ENCODE results near the gene HIVEP3. TPM values are rescaled to one million over a fixed set of nuclear protein-coding genes. Genes with fewer than 3 reads are reported as not detected.

Gene HIVEP3
- polyA plus RNA-seq, 10 donors: 1.9 to 3.8 (median 2.7) TPM

DNA sequence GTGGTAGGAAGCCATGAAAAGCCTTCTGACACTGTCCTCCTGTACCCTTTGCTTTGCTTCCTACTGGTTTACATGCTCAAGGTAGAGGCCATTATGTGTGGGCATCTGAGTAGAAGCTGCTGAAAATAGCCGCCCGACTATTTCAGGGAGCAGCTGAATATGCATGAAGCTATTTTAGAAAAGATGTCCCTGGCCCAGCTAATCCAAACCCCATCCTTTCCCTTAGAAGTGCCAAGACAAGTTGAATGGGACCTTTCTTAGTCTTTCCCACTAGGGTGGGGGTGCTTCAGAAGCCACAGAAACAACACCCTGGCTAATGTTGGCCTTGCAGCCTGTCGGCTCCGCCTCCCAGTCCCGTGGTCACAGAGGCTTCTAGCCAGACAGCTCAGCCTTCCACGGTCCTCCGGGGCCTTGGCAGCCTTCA, 229.2 kb downstream of the HIVEP3 start:
- DNase-seq: no peak

DNA sequence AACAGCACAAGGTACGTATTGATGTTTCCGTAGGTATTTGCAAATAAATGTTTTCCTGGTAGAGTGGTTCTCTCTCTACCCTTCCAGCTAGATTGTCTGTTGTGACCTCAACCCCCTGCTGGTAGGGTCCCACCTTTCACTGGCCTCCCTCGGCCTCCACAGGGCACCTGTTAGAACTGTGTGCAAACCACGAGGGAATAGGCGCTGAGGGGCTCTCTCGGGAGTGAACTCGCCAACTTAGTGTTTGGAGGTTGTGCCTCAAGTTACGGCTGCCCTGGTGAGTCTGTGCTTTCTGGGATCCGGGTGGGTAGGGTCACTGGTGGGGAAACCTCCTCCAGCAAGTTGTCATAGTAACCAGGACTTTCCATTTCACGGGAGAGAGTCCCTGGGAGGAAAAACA, 229.6 kb downstream of the HIVEP3 start:
- DNase-seq: no peak

DNA sequence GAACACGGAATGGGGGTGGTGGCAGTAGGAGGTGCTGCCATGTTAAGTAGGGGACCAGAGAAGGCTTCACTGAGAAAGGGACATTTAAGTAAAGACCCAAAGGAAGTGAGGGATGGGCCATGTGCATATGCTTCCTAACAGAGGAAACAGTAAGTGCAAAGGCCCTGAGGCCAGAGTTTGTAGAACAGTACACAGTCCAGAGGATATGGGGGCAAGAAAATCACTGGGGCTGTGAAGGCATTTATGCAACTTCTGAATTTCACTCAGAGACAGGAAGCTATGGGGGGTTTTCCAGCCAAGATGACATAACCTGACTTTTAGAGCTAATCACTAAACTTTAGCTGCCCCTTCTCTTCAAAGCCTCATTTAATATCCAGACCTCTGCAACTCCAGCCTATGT, 231.7 kb downstream of the HIVEP3 start:
- DNase-seq: no peak

DNA sequence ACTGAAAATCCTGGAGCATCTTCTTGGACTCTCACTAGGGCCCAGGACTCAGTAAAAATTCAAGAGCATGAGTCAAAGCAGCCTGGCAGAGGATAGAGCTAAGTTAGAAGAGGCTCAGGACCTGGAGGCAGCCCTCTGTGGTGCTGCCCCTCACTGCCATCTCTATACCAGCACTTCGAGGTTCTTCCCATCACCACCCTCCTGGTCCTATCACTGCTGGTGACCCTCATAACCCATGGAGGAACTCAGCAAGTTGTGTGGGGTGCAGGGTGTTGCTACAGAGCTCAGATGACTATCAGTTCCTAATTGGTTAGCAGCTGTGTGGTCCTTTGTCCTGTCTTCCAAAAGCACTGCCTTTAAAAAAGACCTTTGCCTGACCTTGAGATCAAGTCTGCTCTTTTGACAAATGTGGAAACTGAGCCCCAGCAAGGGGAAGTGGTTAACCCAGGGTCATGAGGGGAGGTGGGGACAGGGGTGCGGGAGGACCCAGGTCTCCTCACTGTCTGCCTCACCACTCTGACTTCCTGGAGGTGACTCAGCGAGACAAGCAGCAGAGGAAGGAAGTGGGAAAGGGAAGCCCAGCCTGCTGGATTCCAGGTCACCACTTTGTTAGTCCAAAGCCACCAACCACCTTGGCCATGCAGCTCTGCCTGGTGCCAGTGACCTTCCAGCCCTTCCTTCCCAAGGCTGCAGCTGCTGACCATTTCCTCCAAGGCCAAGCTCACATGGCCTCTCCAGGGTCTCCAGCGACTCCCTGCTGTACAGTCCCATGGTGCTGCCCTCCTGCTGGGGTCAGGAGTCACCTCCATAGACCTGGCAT, 234.8 kb downstream of the HIVEP3 start:
- DNase-seq: no peak

DNA sequence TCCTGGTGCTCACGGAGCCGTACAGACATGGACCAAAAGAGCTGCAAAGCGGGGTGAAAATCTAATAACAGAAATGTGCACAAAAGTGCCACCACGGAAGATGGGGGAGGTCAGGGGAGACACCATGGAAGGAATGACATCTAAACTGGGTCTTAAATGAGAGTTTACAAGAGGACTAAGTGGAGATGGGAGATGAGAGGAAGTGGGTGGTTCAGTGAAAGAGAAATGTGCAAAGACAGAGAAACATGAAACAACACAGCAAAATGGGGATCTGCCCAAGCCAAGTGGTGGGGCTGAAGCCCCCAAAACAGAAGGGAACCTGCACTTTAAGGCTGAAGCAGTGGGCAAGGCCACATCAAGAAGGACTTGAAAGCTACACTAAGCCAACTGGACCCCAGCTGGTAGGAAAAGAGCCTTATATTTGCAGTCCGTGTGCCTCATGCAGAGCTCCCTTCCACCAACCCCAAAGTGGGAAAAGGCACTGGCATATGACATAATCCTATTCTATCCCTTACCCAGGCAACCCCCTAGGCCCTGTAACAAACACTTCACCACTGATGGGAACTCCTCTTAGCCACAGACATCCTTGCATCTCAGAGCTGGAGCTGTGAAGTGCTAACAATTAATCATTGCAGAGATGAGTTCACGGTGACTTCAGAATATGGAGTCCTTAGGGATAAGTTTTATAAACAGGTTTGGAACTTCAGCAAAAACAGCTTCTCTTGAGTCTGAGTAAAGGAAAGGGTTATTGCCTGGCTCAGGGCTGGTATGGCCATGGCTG, 235.7 kb downstream of the HIVEP3 start:
- peak in 1 of 3 donors; percentile 58 for DNase-seq

DNA sequence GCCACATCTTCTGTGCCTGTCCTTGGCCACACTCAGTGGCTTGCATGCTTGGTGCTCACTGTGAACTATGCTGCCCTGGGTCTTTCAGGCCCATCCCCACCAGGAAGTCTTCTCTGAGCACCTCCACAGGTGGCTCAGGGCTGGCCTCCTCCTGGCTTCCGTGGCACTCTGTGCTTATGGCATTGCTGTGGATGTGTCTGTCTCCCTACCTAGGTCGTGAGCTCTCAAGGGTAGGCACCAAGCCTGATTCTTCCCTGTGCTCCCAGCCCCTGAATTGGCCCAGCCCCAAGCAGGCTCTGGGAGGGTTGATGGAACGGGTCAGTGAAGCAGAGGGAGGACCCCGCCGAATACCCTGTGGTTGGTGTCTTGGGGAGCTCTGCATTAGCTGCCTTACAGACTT, 236.6 kb downstream of the HIVEP3 start:
- no peak for DNase-seq

DNA sequence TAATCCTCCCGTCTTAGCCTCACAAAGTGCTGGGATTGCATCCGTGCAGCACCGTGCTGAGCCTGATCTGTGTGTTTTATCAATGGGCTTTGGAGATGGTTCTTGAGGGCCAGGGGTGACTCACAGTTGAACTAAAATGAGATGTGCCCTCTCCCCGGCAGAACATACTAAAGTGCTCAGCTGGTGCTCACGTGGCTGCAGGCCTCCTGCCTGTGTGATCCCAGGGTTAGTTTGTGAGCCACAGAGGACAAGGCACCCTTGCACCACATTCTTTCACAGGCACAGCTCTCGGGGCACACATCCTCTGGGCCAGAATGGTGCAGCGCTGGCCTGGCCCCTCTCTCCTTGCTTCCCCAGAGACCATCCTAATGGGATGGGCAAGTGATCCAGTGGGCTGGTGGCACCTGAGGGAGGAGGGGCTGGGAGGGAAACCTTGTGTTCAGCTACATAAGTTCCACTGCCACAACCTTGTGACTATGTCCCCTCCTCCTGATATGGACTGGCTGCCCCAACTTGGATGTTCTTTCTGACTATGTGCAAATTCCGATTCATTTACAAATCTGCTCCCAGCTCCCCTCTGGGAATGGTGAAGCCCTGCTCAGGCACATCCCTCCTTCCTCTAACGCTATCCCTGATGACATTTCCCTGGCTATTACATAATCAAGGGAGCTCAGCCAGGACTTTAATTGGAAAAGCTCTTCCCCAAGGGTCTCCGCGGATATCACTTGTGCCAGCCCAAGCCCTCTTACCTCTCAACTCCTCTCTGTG, 237.2 kb downstream of the HIVEP3 start:
- peak in 1 of 3 donors; percentile 59 for DNase-seq

DNA sequence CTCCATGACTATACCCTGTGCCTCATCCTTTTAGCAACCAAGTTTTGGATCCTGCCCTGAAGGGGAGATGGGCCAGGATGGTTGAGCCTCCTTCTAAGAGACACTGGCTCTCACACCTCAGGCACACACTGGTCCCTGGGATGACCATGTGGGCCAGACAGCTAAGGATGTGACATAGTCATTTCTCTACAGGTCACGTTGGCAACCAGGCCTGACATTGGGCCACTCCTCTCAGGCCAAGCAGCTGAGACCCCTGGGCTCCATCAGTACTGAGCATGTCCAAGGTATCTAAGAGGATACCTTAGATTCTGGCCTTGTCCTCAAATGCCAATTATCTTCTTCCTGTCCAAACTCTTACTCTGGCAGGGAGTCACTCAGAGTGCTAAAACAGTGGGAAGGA, 238.7 kb downstream of the HIVEP3 start:
- DNase-seq: no peak

DNA sequence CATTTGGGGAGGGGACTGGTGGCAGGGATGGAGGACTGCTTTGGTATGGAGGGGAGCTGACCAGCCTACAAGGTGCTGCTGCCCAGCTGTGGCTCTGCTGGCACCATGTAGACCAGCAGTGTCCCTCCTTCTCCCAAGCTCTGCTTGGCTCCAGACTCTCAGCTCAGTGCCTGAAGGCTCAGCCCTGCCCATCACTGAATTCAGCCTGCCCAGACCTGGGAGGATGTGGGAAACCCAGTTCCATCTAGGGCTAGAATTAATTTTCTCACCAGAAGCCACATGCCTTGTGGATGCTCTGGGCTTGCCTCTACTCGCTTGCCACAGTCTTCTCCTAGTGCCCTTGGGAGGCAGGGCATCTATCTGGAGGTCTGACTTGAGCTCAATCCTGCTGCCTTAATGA, 239.2 kb downstream of the HIVEP3 start:
- no peak for DNase-seq

DNA sequence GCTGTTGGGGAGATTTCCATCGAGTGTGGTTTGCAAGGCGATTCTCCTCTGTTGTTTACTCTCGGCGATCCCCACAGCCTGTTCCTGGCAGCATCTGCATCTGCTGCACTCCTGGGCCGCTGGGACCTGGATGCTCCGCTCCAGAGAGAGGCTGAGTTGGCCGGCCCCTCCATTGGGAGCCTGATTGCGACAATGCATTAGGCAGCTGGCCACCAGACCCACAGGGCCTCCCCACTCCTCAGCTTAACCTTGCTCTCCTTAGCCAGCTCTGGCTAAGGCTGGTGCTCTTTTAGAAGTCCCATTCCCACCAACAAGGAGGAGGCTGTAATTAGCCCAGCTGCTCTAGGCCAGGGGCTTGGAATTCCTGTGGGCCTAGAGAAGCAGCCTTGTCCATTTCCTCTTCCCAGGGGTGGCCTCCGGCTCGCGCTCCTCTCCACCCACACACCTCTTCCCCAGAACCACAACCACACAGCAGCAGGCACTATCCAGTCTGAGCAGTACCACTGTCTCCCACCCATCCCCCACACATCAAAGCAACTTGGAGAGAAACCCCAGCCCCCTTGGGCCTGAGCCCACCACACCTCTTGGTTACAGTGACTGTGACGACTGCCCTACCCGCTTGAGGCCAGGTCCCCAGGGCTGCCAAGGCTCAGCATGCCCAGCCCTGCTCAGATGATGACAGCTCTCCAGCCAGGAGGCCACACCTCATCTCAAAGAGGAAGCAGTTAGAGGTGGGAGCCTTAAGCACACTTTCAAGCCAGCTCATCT, 240.4 kb downstream of the HIVEP3 start:
- DNase-seq: peak in 2 of 3 donors; percentile 62 to 84

DNA sequence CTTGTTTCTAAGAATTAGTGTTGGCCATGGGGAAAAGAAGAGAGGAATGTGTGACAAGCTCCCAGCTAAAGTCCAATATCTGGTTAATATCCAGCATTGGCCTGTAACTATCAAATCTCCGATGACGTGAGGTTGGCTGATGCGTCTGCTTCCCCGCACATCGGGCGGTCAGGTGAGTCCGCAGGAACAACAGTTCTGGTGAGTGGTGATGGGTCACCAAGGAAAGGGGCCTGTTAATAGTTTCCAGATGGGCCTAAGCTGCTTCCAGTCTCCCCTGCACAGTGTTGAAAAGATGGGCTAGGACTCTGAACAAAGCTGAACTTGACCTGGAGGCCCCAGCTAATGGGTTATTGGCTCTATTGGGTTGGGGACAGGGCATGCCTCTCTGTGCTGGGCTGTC, 241.1 kb downstream of the HIVEP3 start:
- DNase-seq: peak in 2 of 3 donors; percentile 67 to 87

DNA sequence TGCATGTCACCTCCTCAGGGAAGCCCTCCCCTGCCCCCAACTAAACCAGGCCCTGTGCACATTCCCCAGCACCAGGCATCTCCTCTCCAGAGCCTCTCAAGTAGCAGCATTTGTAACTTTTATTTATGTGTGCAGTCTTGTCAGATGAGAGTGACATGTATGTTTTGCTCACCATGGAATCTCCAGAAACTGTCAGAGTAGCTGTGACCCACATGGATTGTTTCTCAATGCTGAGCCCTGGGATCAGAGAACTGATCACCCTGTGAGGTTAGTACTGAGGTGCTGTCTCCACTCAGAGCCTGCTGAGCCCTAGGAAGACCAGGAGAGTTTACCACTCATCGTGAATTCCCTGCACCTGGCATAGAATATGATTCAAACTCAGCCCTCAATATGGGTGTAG, 243.3 kb downstream of the HIVEP3 start:
- DNase-seq: no peak

DNA sequence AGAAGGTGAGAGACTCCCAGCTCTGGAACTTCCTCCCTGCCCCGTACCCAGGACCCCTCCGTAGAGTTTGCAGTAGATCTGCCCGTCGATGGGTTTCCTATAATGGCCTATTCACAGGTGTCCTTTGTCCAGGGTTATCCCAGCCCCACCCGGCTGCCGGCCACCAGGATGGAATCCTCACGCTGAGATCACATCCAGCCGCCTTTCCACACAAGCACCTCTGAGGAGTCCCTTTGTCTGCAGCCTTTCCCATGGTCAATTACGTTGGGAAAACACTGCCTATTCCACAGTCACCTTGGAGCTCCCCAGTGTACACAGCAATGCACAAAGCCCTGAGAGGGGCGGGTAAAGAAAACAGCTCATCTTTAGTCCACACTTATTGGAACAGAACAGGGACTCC, 244.2 kb downstream of the HIVEP3 start:
- no peak for DNase-seq

DNA sequence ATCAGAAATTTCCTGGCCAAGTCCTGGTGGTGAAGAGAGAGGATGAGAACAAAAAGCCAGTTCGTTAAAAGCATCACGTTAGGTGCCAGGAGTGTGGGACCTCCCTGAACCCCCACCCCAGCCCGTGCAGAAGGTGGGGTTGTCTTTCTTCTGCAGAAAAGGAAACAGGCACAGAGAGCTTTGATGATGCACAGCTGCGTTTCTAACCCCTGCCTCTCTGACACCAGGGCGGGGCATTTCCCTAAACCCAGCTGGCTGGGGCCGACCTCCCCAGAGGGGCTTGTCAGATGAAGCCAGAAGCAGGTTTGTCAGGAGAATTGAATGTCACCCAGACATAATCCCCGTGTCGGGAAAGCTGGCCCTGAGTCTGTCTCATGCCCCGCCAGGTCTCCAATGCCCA, 244.9 kb downstream of the HIVEP3 start:
- no peak for DNase-seq

DNA sequence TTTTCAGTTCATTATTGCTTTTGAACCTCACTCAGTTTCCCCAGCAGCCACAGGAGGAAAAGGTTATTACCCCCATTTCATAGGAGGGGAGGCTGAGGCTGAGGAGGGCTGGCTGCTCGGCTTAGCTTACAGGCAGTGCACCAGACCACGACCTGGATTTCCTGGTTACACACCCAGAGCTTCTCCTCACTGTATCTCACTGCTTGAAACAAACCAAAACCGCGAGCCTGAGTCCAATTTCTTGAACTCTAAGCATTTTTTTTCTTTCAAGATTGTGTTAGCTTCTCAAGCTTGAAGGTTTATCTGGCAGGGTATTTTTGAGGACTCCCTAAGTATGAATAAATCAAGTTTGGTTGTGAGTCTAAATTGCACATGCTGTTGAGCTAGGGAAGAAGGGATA, 245.3 kb downstream of the HIVEP3 start:
- DNase-seq: no peak

DNA sequence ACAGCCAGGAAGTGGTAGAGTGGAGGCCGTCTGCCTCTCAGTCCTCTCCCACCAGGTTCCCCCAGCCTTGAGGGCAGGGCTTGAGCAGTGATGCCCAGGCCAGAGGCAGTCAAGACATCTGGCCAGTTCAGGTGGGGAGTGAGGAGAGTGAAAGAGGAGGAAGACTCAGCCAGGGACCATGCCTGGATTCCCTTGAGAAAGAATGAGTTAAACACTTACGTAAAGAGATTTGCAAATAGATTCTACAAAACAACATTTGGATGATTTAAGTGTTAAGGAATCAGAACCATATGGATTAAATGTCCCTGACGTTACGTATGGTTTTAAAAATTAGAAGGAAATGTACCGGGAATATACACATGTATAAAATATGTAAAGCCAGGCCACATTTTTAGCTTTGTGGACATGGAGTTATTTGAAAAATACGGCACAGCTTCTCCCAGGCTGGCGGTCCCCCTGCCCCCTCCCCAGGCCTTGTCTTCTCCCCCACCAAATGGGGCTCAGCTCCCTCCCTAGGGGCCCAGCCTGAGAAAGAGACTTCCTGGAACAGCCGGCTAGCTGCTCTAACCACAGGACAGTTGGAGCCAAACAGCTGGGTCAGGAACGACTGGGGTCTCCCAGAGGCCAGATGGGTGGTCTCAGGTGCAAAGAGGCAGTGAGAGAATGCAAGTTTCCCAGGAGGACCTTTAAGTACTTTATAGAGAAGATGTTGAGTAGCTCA, 245.9 kb downstream of the HIVEP3 start:
- DNase-seq: peak; percentile 68 to 94 (median 92)

DNA sequence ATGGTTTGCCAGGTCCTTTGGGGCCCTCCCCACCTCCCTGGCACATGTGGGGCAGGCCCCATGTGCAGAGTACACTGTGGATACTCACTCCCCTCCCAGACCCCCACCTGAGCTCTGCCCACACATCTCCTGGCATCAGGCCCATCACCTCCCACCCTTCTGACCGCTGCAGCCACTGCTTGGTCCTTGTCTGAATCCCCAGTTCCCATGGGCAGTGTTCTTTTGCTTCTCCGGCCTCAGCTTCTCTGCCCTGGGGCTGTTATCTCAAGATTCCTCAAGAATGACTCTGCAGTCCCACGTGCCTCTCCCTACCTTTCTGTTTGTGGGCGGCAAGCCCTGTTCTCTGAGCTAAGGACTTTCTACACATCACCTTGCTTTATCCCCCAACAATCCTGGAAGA, 246.5 kb downstream of the HIVEP3 start:
- DNase-seq: no peak

DNA sequence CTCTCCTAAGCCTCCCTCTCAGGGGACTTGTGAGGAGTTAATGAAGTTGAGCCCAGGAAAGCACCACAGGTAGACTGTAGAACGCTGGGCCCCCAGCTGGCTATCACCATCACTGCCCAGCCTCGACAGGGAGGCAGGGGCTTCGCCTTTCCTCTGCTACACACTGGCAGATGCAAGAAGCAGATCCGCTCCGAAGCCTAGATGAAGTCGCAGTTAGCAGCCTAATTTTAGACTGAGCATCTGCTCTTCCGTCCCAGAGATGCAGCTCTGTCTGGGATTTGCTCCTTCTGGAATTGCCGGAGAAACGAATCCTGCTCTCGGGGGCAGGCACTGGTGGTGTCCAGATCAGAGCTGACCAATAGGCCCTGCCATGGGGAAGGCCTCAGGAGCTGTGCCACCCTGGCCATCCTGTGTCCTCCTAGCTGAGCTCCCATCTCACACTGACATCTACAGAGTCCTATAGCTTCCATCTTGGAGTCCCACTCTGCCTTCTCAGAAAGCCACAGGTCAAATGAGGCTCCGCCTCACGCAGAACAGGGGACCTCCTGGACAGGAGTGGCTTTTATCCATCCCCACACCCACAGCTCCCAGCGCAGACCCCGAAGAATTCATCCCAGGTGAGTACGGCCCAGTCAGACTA, 247.5 kb downstream of the HIVEP3 start:
- DNase-seq: no peak

DNA sequence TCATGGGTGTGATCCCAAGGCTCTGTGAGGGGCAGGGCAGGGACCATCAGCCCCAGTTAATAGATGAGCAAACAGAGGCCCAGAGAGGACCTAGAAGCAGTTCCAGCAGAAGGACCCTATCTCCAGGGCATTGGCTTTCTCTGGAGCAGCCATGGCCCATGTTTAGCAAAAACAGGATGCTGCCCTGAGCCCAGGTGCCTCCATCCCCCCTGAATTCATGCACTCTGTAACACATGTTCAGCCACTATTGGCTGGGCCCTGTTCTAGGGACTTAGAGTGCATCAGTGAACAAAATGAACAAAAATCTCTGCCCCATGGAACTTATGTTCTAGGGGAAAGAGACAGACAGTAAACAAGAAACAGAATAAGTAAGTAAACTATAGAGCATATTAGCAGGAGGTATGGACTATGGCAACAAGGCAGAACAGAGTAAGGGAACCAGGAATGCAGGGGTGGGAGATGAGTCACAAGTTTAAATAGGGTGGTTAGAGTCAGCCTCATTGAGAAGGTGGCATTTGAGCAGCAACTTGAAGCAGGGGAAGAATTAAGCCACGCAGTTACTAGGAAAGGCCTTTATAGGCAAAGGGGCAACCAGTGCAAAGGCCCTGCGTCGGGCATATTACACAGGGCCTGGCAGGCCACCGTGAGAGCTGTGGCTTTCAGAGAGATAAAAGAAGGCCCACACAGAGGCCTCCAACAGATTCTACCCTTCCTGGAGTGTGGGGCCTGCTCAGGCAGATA, 248.3 kb downstream of the HIVEP3 start:
- peak in 1 of 3 donors; percentile 56 for DNase-seq

DNA sequence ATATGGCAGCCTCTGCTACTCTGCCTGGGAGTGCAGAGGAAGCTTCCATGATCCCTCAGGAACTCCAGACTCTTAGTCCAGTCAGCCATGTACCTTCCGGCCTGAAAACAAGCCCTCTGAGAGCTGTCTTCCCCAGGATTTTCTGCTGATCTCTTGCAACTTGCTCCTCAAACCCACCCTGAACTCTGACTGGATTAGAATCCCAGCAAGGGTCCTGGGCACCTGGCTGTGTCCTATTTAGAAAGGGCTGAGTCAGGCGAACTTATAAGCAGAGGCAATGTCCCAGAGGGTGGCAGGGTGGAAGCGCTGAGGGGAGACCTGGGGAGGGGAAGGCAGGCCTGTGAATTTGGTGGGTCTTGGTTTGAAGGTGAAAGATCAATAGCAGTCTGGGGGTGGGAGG, 249.8 kb downstream of the HIVEP3 start:
- no peak for DNase-seq

Data from muscle of back (tissue), 11 donors.